Measurements from ENCODE around the gene IGF2BP2.

- TF ChIP-seq CTCF (IDR thresholded peaks at IDR 0.05) (no peak), POLR2A (IDR thresholded peaks at IDR 0.05) (no peak), POLR2AphosphoS5 (IDR thresholded peaks at IDR 0.05; ENCODE audit: insufficient read depth in 1 of 2, low read depth in 1 of 2) (no peak)
These were observed 6.4 kb upstream of the IGF2BP2 start for GRCh38 chr3:185831195-185831594.
